HCT116 (cell line): ENCODE measurements around the gene IL31.

ENCODE experiments used
- CEBPB ChIP-seq: IDR thresholded peaks from 2 replicates; pipeline ENCODE4 v1.6.1; 2012; ENCODE audit warnings: low read depth
- POLR2A ChIP-seq: IDR thresholded peaks from 2 replicates; pipeline ENCODE4 v1.7.0; 2011; ENCODE audit warnings: borderline replicate concordance; ENCODE audit not compliant: insufficient read depth, insufficient read length; ENCODE audit errors: extremely low read depth
- POLR2AphosphoS5 ChIP-seq: IDR thresholded peaks from 2 replicates; pipeline ENCODE4 v1.6.1; 2011; ENCODE audit warnings: mild to moderate bottlenecking, low read depth, low read length, moderate library complexity
- REST ChIP-seq: IDR thresholded peaks from 2 replicates; pipeline ENCODE4 v1.6.1; 2012; ENCODE audit warnings: low read depth
- SIN3A ChIP-seq: IDR thresholded peaks from 2 replicates; pipeline ENCODE4 v1.6.1; 2012; ENCODE audit warnings: low read depth
- YY1 ChIP-seq: IDR thresholded peaks from 2 replicates; pipeline ENCODE4 v1.6.1; 2011; ENCODE audit warnings: low read length, low read depth, moderate library complexity, mild to moderate bottlenecking; ENCODE audit not compliant: insufficient replicate concordance; ENCODE audit errors: extremely low read depth
- ZBTB33 ChIP-seq: IDR thresholded peaks from 2 replicates; pipeline ENCODE4 v1.6.1; 2011; ENCODE audit warnings: mild to moderate bottlenecking, low read length, moderate library complexity; ENCODE audit not compliant: insufficient replicate concordance; ENCODE audit errors: extremely low read depth
- TF ChIP-seq, protein P1 (sequence below), 3 experiments: fragments of 200-600 bp in 1 of 3; sonication (generic) in 1 of 3; IDR thresholded peaks in 2 of 3; conservative IDR thresholded peaks in 1 of 3; 2 replicates each; pipeline ENCODE4 v1.5.1; 2012 to 2017; ENCODE audit warnings: low read depth in 2 of 3, low read length in 2 of 3, antibody characterized with exemption in 1 of 3, borderline replicate concordance in 1 of 3, control low read depth in 1 of 3, mild to moderate bottlenecking in 1 of 3, mixed read lengths in 1 of 3, mixed run types in 1 of 3, moderate library complexity in 1 of 3; ENCODE audit not compliant: insufficient read depth in 1 of 3
- TF ChIP-seq, protein P2 (sequence below): IDR thresholded peaks from 2 replicates; pipeline ENCODE4 v1.6.1; 2012

- TF ChIP-seq, protein P1, sequence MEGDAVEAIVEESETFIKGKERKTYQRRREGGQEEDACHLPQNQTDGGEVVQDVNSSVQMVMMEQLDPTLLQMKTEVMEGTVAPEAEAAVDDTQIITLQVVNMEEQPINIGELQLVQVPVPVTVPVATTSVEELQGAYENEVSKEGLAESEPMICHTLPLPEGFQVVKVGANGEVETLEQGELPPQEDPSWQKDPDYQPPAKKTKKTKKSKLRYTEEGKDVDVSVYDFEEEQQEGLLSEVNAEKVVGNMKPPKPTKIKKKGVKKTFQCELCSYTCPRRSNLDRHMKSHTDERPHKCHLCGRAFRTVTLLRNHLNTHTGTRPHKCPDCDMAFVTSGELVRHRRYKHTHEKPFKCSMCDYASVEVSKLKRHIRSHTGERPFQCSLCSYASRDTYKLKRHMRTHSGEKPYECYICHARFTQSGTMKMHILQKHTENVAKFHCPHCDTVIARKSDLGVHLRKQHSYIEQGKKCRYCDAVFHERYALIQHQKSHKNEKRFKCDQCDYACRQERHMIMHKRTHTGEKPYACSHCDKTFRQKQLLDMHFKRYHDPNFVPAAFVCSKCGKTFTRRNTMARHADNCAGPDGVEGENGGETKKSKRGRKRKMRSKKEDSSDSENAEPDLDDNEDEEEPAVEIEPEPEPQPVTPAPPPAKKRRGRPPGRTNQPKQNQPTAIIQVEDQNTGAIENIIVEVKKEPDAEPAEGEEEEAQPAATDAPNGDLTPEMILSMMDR (IDR thresholded peaks at IDR 0.05 in 2 of 3, conservative IDR thresholded peaks at IDR 0.05 in 1 of 3; ENCODE audit: borderline replicate concordance in 1 of 3, insufficient read depth in 1 of 3, low read depth in 2 of 3, low read length in 2 of 3), result no peak
- no peak for TF ChIP-seq POLR2AphosphoS5
- TF ChIP-seq, protein P2, sequence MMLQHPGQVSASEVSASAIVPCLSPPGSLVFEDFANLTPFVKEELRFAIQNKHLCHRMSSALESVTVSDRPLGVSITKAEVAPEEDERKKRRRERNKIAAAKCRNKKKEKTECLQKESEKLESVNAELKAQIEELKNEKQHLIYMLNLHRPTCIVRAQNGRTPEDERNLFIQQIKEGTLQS, result no peak
- TF ChIP-seq POLR2A, result no peak
- TF ChIP-seq SIN3A, result no peak
- TF ChIP-seq REST, result no peak
- TF ChIP-seq ZBTB33, result no peak
- TF ChIP-seq CEBPB, result no peak
- no peak for TF ChIP-seq YY1
These were observed 11.1 kb upstream of the IL31 start for GRCh38 chr12:122185079-122185478.
